T-helper 9 cell (primary cell): ENCODE data around the gene RUNX3.

ENCODE experiments used
- DNase-seq: peaks from one replicate; pipeline ENCODE4 v3.0.0-alpha.2; 2020

RUNX3 gene

GRCh38 chr1:24878045-24878444 is 52.0 kb downstream of the RUNX3 start:
- no peak for DNase-seq

GRCh38 chr1:24875991-24876506 is 54.0 kb downstream of the RUNX3 start:
- DNase-seq: no peak

- DNase-seq: no peak
Measured at GRCh38 chr1:24875257-24875656, 54.8 kb downstream of the RUNX3 start.

- no peak for DNase-seq
Measured at GRCh38 chr1:24874611-24875234, 55.4 kb downstream of the RUNX3 start.

- no peak for DNase-seq
Measured at GRCh38 chr1:24874056-24874455, 56.0 kb downstream of the RUNX3 start.

- DNase-seq: no peak
Measured at GRCh38 chr1:24873148-24873547, 56.9 kb downstream of the RUNX3 start.

GRCh38 chr1:24872061-24872850 is 57.8 kb downstream of the RUNX3 start:
- DNase-seq: no peak

GRCh38 chr1:24871306-24871901 is 58.7 kb downstream of the RUNX3 start:
- DNase-seq: no peak

GRCh38 chr1:24870551-24871195 is 59.4 kb downstream of the RUNX3 start:
- DNase-seq: no peak

- no peak for DNase-seq
Measured at GRCh38 chr1:24868016-24868875, 61.8 kb downstream of the RUNX3 start.

GRCh38 chr1:24867084-24867870 is 62.8 kb downstream of the RUNX3 start:
- DNase-seq: no peak

GRCh38 chr1:24866211-24867083 is 63.6 kb downstream of the RUNX3 start:
- DNase-seq: no peak

GRCh38 chr1:24865587-24865986 is 64.5 kb downstream of the RUNX3 start:
- DNase-seq: no peak

GRCh38 chr1:24865168-24865567 is 64.9 kb downstream of the RUNX3 start:
- DNase-seq: no peak

GRCh38 chr1:24864370-24864777 is 65.7 kb downstream of the RUNX3 start:
- DNase-seq: no peak

GRCh38 chr1:24862775-24863483 is 67.1 kb downstream of the RUNX3 start:
- no peak for DNase-seq

- DNase-seq: no peak
Measured at GRCh38 chr1:24861821-24862727, 68.0 kb downstream of the RUNX3 start.

- DNase-seq: no peak
Measured at GRCh38 chr1:24860841-24861240, 69.2 kb downstream of the RUNX3 start.
